ENCODE results near the gene SLF1.

GRCh38 chr5:94649874-94650273, 31.4 kb downstream of the SLF1 start:
- TF ChIP-seq CTCF (IDR thresholded peaks at IDR 0.05; ENCODE audit: low read depth, low read length) (no peak), MYC (IDR thresholded peaks at IDR 0.05; ENCODE audit: low read depth, low read length) (no peak)

Data from NB4 (cell line).